Measurements from ENCODE around the gene CAMK1G. TPM values are rescaled to one million over a fixed set of nuclear protein-coding genes. Genes with fewer than 3 reads are reported as not detected.

The CAMK1G gene
- polyA plus RNA-seq (2012; ENCODE audit: insufficient read length, low read depth) = 35.2 TPM

- TF ChIP-seq POLR2AphosphoS5 (IDR thresholded peaks at IDR 0.05; ENCODE audit: low read depth, low read length) (peak; percentile 98), TAF1 (IDR thresholded peaks at IDR 0.05; ENCODE audit: borderline replicate concordance, insufficient read depth, low read length) (peak; percentile 86), REST (IDR thresholded peaks at IDR 0.05; ENCODE audit: insufficient read depth in 1 of 2, low read depth in 2 of 2, low read length in 2 of 2) (no peak), FOXP2 (optimal IDR thresholded peaks at IDR 0.05; ENCODE audit: borderline replicate concordance, extremely low read depth, extremely low read length, insufficient read depth) (no peak), SIN3A (IDR thresholded peaks at IDR 0.05; ENCODE audit: borderline replicate concordance, insufficient read depth, low read length) (peak; percentile 62; the same call in 1 of the 2 replicates)
Measured at GRCh38 chr1:209583408-209583807, at the start of gene CAMK1G. Gene CAMK1G (plus strand): TSS chr1:209583714. CDS start chr1:209594984, 11,270 bp downstream.

GRCh38 chr1:209534496-209535250 is 48.8 kb upstream of the CAMK1G start:
- no peak for TF ChIP-seq FOXP2 (optimal IDR thresholded peaks at IDR 0.05; ENCODE audit: borderline replicate concordance, extremely low read depth, extremely low read length, insufficient read depth)
- TF ChIP-seq SIN3A (IDR thresholded peaks at IDR 0.05; ENCODE audit: borderline replicate concordance, insufficient read depth, low read length) = no peak
- TF ChIP-seq REST (IDR thresholded peaks at IDR 0.05; ENCODE audit: insufficient read depth in 1 of 2, low read depth in 2 of 2, low read length in 2 of 2) = no peak
- TF ChIP-seq POLR2AphosphoS5 (IDR thresholded peaks at IDR 0.05; ENCODE audit: low read depth, low read length) = no peak
- TF ChIP-seq TAF1 (IDR thresholded peaks at IDR 0.05; ENCODE audit: borderline replicate concordance, insufficient read depth, low read length) = no peak

- no peak for TF ChIP-seq SIN3A (IDR thresholded peaks at IDR 0.05; ENCODE audit: borderline replicate concordance, insufficient read depth, low read length)
- TF ChIP-seq FOXP2 (optimal IDR thresholded peaks at IDR 0.05; ENCODE audit: borderline replicate concordance, extremely low read depth, extremely low read length, insufficient read depth) = no peak
- TF ChIP-seq TAF1 (IDR thresholded peaks at IDR 0.05; ENCODE audit: borderline replicate concordance, insufficient read depth, low read length) = no peak
Measured at GRCh38 chr1:209536843-209537242, 46.7 kb upstream of the CAMK1G start.

GRCh38 chr1:209537336-209538114 is 46.0 kb upstream of the CAMK1G start:
- no peak for TF ChIP-seq SIN3A (IDR thresholded peaks at IDR 0.05; ENCODE audit: borderline replicate concordance, insufficient read depth, low read length)
- TF ChIP-seq POLR2AphosphoS5 (IDR thresholded peaks at IDR 0.05; ENCODE audit: low read depth, low read length) = no peak
- no peak for TF ChIP-seq FOXP2 (optimal IDR thresholded peaks at IDR 0.05; ENCODE audit: borderline replicate concordance, extremely low read depth, extremely low read length, insufficient read depth)
- TF ChIP-seq REST (IDR thresholded peaks at IDR 0.05; ENCODE audit: insufficient read depth in 1 of 2, low read depth in 2 of 2, low read length in 2 of 2) = no peak
- no peak for TF ChIP-seq TAF1 (IDR thresholded peaks at IDR 0.05; ENCODE audit: borderline replicate concordance, insufficient read depth, low read length)

GRCh38 chr1:209539576-209539975 is 43.9 kb upstream of the CAMK1G start:
- TF ChIP-seq SIN3A (IDR thresholded peaks at IDR 0.05; ENCODE audit: borderline replicate concordance, insufficient read depth, low read length) (no peak), REST (IDR thresholded peaks at IDR 0.05; ENCODE audit: insufficient read depth in 1 of 2, low read depth in 2 of 2, low read length in 2 of 2) (no peak), POLR2AphosphoS5 (IDR thresholded peaks at IDR 0.05; ENCODE audit: low read depth, low read length) (no peak), FOXP2 (optimal IDR thresholded peaks at IDR 0.05; ENCODE audit: borderline replicate concordance, extremely low read depth, extremely low read length, insufficient read depth) (no peak), TAF1 (IDR thresholded peaks at IDR 0.05; ENCODE audit: borderline replicate concordance, insufficient read depth, low read length) (no peak)
